Neural progenitor cell (in vitro differentiated cells): Measurements from ENCODE around the gene CNGA3.

Experiments used
- CTCF ChIP-seq: fragments of 200-600 bp; sonication (generic); IDR thresholded peaks from 2 replicates; pipeline ENCODE4 v1.5.1; 2017; ENCODE audit warnings: antibody characterized with exemption, mild to moderate bottlenecking
- EZH2 ChIP-seq: fragments of 200-600 bp; sonication (generic); IDR thresholded peaks from 2 replicates; pipeline ENCODE4 v1.6.1; 2017; ENCODE audit warnings: antibody characterized with exemption, mild to moderate bottlenecking, moderate library complexity

- no peak for TF ChIP-seq CTCF
- no peak for TF ChIP-seq EZH2
Observed at GRCh38 chr2:98309580-98309979, 36.7 kb upstream of the CNGA3 start.
